ENCODE data around the gene TSSK6. TPM values are rescaled to one million over a fixed set of nuclear protein-coding genes. Genes with fewer than 3 reads are reported as not detected.

Gene TSSK6
- total and polyA plus RNA-seq, 10 of the 15 experiments (the other 5 are each of a cell fraction or from before 2014, with no cell fraction given), result 0.06 to 3.6 (median 0.98) TPM; not detected in 2

DNA sequence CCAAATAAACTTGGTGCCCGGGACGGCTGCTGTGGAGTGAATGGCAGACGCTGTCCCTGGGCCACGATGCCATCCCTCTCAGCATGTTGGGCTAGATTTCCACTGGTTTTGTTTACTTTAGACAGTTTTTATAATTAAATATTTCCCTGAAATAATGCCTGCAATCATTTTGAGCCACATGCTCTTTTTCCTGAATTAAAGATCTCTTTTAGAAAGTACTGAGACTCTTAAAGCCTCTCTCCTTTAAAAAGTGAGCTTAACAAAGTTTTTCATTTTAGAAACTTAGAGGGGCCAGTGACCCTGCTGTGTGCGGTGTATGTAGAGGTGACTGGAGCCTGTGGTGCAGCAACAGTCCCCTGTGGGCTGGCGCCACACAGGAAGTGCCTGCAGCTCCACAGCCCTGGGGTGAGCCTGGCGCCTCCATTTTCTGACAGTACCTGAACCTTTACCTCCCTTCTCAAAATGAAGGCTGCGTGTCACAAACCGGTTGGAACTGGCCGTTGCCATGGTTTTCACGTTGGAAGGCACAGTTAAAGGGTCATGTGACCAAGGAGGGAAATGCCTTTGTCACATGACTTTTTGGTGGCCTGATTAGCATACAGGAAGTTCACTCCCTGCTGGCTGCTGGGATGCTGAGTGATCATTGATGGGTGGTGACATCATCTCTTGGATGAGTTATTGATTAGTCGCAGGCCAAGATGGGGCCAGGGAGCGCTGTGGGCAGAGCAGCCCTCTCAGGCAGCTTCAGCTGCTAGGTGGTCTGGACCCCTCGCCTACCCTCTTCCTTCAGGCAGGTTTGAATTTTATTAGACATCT is 26.3 kb downstream of the TSSK6 start (continued):
- TF ChIP-seq, protein P1, sequence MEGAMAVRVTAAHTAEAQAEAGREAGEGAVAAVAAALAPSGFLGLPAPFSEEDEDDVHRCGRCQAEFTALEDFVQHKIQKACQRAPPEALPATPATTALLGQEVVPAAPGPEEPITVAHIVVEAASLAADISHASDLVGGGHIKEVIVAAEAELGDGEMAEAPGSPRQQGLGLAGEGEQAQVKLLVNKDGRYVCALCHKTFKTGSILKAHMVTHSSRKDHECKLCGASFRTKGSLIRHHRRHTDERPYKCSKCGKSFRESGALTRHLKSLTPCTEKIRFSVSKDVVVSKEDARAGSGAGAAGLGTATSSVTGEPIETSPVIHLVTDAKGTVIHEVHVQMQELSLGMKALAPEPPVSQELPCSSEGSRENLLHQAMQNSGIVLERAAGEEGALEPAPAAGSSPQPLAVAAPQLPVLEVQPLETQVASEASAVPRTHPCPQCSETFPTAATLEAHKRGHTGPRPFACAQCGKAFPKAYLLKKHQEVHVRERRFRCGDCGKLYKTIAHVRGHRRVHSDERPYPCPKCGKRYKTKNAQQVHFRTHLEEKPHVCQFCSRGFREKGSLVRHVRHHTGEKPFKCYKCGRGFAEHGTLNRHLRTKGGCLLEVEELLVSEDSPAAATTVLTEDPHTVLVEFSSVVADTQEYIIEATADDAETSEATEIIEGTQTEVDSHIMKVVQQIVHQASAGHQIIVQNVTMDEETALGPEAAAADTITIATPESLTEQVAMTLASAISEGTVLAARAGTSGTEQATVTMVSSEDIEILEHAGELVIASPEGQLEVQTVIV (IDR thresholded peaks at IDR 0.05; ENCODE audit: borderline replicate concordance, partially characterized antibody), result no peak
- TF ChIP-seq PAX8 (IDR thresholded peaks at IDR 0.05) (no peak; the same call in 1 of the 2 replicates), CHD4 (IDR thresholded peaks at IDR 0.05) (no peak), CREB1 (IDR thresholded peaks at IDR 0.05; ENCODE audit: low read depth) (peak; percentile 50; the same call in 1 of the 2 replicates), SRF (IDR thresholded peaks at IDR 0.05; ENCODE audit: low read depth in 2 of 2, low read length in 2 of 2) (no peak), TCF3 (IDR thresholded peaks at IDR 0.05; ENCODE audit: borderline replicate concordance, insufficient read depth, low read depth, low read length) (no peak), MXI1 (IDR thresholded peaks at IDR 0.05; ENCODE audit: low read depth, low read length) (no peak), TARDBP (IDR thresholded peaks at IDR 0.05; ENCODE audit: borderline replicate concordance) (peak; percentile 73; the same call in 1 of the 2 replicates), TCF7 (IDR thresholded peaks at IDR 0.05; ENCODE audit: borderline replicate concordance) (no peak), NBN (IDR thresholded peaks at IDR 0.05) (peak; percentile 53; the same call in 1 of the 2 replicates), HDGF (IDR thresholded peaks at IDR 0.05) (no peak), MTA2 (IDR thresholded peaks at IDR 0.05; ENCODE audit: low read depth) (no peak), HCFC1 (IDR thresholded peaks at IDR 0.05; ENCODE audit: low read length) (peak; percentile 54; the same call in 1 of the 2 replicates), CREM (IDR thresholded peaks at IDR 0.05; ENCODE audit: low read depth) (peak; percentile 67)
- TF ChIP-seq, protein P2, sequence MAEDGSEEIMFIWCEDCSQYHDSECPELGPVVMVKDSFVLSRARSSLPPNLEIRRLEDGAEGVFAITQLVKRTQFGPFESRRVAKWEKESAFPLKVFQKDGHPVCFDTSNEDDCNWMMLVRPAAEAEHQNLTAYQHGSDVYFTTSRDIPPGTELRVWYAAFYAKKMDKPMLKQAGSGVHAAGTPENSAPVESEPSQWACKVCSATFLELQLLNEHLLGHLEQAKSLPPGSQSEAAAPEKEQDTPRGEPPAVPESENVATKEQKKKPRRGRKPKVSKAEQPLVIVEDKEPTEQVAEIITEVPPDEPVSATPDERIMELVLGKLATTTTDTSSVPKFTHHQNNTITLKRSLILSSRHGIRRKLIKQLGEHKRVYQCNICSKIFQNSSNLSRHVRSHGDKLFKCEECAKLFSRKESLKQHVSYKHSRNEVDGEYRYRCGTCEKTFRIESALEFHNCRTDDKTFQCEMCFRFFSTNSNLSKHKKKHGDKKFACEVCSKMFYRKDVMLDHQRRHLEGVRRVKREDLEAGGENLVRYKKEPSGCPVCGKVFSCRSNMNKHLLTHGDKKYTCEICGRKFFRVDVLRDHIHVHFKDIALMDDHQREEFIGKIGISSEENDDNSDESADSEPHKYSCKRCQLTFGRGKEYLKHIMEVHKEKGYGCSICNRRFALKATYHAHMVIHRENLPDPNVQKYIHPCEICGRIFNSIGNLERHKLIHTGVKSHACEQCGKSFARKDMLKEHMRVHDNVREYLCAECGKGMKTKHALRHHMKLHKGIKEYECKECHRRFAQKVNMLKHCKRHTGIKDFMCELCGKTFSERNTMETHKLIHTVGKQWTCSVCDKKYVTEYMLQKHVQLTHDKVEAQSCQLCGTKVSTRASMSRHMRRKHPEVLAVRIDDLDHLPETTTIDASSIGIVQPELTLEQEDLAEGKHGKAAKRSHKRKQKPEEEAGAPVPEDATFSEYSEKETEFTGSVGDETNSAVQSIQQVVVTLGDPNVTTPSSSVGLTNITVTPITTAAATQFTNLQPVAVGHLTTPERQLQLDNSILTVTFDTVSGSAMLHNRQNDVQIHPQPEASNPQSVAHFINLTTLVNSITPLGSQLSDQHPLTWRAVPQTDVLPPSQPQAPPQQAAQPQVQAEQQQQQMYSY (CRISPR knock-in tag; IDR thresholded peaks at IDR 0.05), result 0 out of 2 replicates have a peak, but pooled peaks have one; percentile 72
- TF ChIP-seq, protein P3, sequence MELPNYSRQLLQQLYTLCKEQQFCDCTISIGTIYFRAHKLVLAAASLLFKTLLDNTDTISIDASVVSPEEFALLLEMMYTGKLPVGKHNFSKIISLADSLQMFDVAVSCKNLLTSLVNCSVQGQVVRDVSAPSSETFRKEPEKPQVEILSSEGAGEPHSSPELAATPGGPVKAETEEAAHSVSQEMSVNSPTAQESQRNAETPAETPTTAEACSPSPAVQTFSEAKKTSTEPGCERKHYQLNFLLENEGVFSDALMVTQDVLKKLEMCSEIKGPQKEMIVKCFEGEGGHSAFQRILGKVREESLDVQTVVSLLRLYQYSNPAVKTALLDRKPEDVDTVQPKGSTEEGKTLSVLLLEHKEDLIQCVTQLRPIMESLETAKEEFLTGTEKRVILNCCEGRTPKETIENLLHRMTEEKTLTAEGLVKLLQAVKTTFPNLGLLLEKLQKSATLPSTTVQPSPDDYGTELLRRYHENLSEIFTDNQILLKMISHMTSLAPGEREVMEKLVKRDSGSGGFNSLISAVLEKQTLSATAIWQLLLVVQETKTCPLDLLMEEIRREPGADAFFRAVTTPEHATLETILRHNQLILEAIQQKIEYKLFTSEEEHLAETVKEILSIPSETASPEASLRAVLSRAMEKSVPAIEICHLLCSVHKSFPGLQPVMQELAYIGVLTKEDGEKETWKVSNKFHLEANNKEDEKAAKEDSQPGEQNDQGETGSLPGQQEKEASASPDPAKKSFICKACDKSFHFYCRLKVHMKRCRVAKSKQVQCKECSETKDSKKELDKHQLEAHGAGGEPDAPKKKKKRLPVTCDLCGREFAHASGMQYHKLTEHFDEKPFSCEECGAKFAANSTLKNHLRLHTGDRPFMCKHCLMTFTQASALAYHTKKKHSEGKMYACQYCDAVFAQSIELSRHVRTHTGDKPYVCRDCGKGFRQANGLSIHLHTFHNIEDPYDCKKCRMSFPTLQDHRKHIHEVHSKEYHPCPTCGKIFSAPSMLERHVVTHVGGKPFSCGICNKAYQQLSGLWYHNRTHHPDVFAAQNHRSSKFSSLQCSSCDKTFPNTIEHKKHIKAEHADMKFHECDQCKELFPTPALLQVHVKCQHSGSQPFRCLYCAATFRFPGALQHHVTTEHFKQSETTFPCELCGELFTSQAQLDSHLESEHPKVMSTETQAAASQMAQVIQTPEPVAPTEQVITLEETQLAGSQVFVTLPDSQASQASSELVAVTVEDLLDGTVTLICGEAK (IDR thresholded peaks at IDR 0.05; ENCODE audit: borderline replicate concordance), result no peak
- TF ChIP-seq, protein P4, sequence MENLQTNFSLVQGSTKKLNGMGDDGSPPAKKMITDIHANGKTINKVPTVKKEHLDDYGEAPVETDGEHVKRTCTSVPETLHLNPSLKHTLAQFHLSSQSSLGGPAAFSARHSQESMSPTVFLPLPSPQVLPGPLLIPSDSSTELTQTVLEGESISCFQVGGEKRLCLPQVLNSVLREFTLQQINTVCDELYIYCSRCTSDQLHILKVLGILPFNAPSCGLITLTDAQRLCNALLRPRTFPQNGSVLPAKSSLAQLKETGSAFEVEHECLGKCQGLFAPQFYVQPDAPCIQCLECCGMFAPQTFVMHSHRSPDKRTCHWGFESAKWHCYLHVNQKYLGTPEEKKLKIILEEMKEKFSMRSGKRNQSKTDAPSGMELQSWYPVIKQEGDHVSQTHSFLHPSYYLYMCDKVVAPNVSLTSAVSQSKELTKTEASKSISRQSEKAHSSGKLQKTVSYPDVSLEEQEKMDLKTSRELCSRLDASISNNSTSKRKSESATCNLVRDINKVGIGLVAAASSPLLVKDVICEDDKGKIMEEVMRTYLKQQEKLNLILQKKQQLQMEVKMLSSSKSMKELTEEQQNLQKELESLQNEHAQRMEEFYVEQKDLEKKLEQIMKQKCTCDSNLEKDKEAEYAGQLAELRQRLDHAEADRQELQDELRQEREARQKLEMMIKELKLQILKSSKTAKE (IDR thresholded peaks at IDR 0.05; ENCODE audit: low read depth, poor library complexity, severe bottlenecking), result no peak

All from GM12878 (cell line).